GM20431 (cell line): ENCODE data around the gene HDAC11.

Experiments
- in situ Hi-C: fragments of 300-500 bp; cut with MseI, MboI; formaldehyde crosslinking; loops from one replicate; pipeline ENCODE4 v1.15.0; 2020; ENCODE audit warnings: low sequenced_read_pairs; ENCODE audit not compliant: unreplicated experiment

HDAC11 gene

GRCh38 chr3:13491206-13491974 lies 11.3 kb downstream of the HDAC11 start:
- in situ Hi-C loops, result no loop called here

GRCh38 chr3:13492048-13492447 lies 11.9 kb downstream of the HDAC11 start:
- in situ Hi-C loops, result no loop called here

- in situ Hi-C loops, result no loop called here
Observed at GRCh38 chr3:13492976-13493866, 13.1 kb downstream of the HDAC11 start.

- in situ Hi-C loops, result no loop called here
Observed at GRCh38 chr3:13493867-13494441, 13.8 kb downstream of the HDAC11 start.

GRCh38 chr3:13494463-13495350 lies 14.6 kb downstream of the HDAC11 start:
- in situ Hi-C loops, result loop anchor here (5.0 kb wide), 1 partner anchor 153 kb away; no protein-coding TSS in a partner anchor

GRCh38 chr3:13495351-13495813 lies 15.3 kb downstream of the HDAC11 start:
- in situ Hi-C loops, result loop anchor here (5.0 kb wide), 1 partner anchor 152 kb away; no protein-coding TSS in a partner anchor

- in situ Hi-C loops, result loop anchor here (5.0 kb wide), 1 partner anchor 151 kb away; no protein-coding TSS in a partner anchor
Observed at GRCh38 chr3:13495921-13496723, 16.0 kb downstream of the HDAC11 start.

GRCh38 chr3:13496879-13497278 lies 16.8 kb downstream of the HDAC11 start:
- in situ Hi-C loops, result loop anchor here (5.0 kb wide), 1 partner anchor 150 kb away; no protein-coding TSS in a partner anchor

- in situ Hi-C loops, result loop anchor here (5.0 kb wide), 1 partner anchor 150 kb away; no protein-coding TSS in a partner anchor
Observed at GRCh38 chr3:13497386-13497785, 17.3 kb downstream of the HDAC11 start.

- in situ Hi-C loops, result loop anchor here (5.0 kb wide), 1 partner anchor 149 kb away; no protein-coding TSS in a partner anchor
Observed at GRCh38 chr3:13498354-13499060, 18.4 kb downstream of the HDAC11 start.

- in situ Hi-C loops, result loop anchor here (5.0 kb wide), 1 partner anchor 148 kb away; no protein-coding TSS in a partner anchor
Observed at GRCh38 chr3:13499246-13499645, 19.1 kb downstream of the HDAC11 start.

GRCh38 chr3:13500133-13500885 lies 20.2 kb downstream of the HDAC11 start:
- in situ Hi-C loops, result no loop called here

GRCh38 chr3:13501056-13501455 lies 20.9 kb downstream of the HDAC11 start:
- in situ Hi-C loops, result no loop called here

- in situ Hi-C loops, result no loop called here
Observed at GRCh38 chr3:13501521-13501920, 21.4 kb downstream of the HDAC11 start.

GRCh38 chr3:13501958-13502790 lies 22.1 kb downstream of the HDAC11 start:
- in situ Hi-C loops, result no loop called here

GRCh38 chr3:13502791-13503060 lies 22.6 kb downstream of the HDAC11 start:
- in situ Hi-C loops, result no loop called here
